ENCODE results near the gene RABGAP1L. TPM values are rescaled to one million over a fixed set of nuclear protein-coding genes. Genes with fewer than 3 reads are reported as not detected.
A peak's percentile ranks its signal among the peaks of the same experiment; 100 is the strongest.

The RABGAP1L gene
- total RNA-seq, 4 donors from 2014 or later = 170 to 282 (median 182) TPM

DNA sequence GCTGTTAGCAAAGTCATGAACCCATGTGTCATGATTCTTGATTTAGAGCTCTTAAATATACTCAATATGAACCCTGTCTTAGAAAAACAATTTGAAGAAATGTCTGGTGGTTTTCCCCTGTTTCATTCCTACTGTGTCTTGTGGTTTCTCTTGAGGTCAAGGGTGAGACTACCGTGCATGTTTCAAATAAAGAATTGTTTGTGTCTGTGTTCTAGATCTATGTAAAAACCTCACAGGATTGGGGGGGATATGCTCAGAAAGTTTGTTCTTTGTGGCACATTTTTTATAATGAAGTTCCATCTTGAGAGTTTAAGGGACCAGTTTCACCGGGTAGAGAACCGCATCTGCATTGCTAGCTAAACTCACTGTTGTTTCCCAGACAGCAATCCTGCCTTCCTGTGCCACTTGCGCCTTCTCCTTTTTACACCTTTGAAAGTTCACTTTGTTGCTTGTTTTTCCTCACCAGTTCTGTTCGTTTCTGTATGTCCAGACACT lies 809.5 kb downstream of the RABGAP1L start:
- Histone ChIP-seq H3K4me1 (peaks cover 0 to 31% (median 16%) of the 10 kb centered on the region in 4 donors), H3K9me3 (no peaks in the 10 kb centered on the region), H3K27ac (peak overlapping the region; percentile 65 to 73 (median 70)), H3K36me3 (no peaks in the 10 kb centered on the region), H3K27me3 (no peaks in the 10 kb centered on the region), H3K4me3 (no peak overlapping the region)
- TF ChIP-seq, protein P1, sequence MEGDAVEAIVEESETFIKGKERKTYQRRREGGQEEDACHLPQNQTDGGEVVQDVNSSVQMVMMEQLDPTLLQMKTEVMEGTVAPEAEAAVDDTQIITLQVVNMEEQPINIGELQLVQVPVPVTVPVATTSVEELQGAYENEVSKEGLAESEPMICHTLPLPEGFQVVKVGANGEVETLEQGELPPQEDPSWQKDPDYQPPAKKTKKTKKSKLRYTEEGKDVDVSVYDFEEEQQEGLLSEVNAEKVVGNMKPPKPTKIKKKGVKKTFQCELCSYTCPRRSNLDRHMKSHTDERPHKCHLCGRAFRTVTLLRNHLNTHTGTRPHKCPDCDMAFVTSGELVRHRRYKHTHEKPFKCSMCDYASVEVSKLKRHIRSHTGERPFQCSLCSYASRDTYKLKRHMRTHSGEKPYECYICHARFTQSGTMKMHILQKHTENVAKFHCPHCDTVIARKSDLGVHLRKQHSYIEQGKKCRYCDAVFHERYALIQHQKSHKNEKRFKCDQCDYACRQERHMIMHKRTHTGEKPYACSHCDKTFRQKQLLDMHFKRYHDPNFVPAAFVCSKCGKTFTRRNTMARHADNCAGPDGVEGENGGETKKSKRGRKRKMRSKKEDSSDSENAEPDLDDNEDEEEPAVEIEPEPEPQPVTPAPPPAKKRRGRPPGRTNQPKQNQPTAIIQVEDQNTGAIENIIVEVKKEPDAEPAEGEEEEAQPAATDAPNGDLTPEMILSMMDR (IDR thresholded peaks at IDR 0.05) = no peak
- TF ChIP-seq POLR2A (IDR thresholded peaks at IDR 0.05) = no peak
- DNase-seq = no peak

DNA sequence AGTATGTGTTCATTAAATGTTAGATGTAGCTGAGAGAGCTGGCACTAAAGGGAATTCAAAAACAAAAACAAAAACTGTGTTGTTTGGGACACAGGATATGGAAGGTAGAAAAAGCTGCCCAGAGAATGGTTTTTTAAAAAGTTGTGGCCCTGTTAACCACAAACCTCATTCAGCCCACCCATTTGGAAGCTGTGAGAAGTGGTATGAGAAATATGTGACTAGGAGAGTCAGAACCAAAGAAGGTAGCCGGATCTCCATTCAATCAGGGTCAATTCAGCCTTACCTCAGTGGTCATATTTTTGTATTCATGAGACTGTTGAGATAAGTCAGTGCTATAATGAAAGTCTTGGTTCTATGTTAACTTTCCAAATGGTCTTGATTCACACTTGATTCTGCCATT lies 810.7 kb downstream of the RABGAP1L start:
- no peaks in the 10 kb centered on the region for H3K27me3 ChIP-seq
- H3K4me1 ChIP-seq = peaks cover 0 to 26% (median 9%) of the 10 kb centered on the region in 4 donors

DNA sequence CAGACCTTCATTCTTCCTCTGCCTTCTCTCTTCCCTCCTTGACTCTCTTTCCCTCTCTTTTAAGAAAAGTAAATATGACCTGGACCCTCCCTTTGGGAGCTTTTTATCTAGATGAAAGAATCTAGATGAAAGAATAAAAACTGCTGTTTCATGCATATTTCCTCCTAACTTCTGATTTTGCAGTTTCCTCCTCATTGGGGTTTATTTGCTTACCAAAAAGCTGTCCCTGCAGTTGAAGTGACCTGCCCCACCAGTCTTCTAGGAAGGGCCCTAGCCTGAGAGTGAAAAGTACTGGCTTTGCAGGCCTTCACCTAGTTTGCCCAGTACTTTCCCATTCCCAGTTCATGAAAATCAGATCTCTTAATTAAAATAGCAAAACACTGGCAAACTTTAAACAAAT lies 812.1 kb downstream of the RABGAP1L start:
- Histone ChIP-seq H3K36me3 (peaks cover 0 to 9% (median 0%) of the 10 kb centered on the region in 3 donors), H3K4me1 (peaks cover 0 to 13% (median 1%) of the 10 kb centered on the region in 4 donors), H3K27ac (peak overlapping the region in 2 of 4 donors; percentile 2 to 53), H3K4me3 (no peak overlapping the region), H3K9me3 (no peaks in the 10 kb centered on the region), H3K27me3 (no peaks in the 10 kb centered on the region)
- DNase-seq = no peak
- TF ChIP-seq, protein P1 (IDR thresholded peaks at IDR 0.05) = no peak
- TF ChIP-seq POLR2A (IDR thresholded peaks at IDR 0.05) = no peak

More for the DNA sequence above, 810.7 kb downstream of the RABGAP1L start:
- TF ChIP-seq, protein P1 (IDR thresholded peaks at IDR 0.05) = no peak
- TF ChIP-seq POLR2A (IDR thresholded peaks at IDR 0.05) = no peak
- no peaks in the 10 kb centered on the region for H3K9me3 ChIP-seq
- no peak for DNase-seq
- H3K4me3 ChIP-seq = no peak overlapping the region
- H3K36me3 ChIP-seq = peaks cover 0 to 8% (median 0%) of the 10 kb centered on the region in 3 donors
- peak overlapping the region in 3 of 4 donors; percentile 65 to 73 (median 69) for H3K27ac ChIP-seq

DNA sequence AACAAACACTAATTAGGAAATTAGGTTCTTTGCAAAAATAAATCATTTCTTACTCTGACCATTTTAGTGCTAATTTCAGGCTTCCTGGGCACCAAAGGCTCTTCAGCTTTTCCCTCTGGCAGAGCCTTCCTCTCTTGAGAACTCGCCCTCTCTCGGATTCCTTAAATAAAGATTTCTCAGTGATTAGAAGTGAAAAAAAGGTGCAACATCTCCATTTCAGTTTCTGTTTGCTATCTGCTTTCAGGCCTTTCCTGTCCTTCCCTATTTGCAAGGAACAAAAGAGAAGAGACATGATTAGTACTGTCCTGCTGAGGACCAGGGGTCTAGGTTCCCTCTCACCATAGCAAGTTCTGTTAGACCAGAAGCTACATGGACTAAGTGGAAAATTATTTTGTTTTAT lies 812.6 kb downstream of the RABGAP1L start:
- no peak for TF ChIP-seq POLR2A (IDR thresholded peaks at IDR 0.05)
- Histone ChIP-seq H3K27ac (peak overlapping the region in 2 of 4 donors; percentile 2 to 53), H3K36me3 (peaks cover 0 to 11% (median 0%) of the 10 kb centered on the region in 3 donors), H3K4me1 (peaks cover 0 to 12% (median under 1%) of the 10 kb centered on the region in 4 donors), H3K9me3 (no peaks in the 10 kb centered on the region), H3K27me3 (no peaks in the 10 kb centered on the region), H3K4me3 (no peak overlapping the region)
- DNase-seq = no peak

DNA sequence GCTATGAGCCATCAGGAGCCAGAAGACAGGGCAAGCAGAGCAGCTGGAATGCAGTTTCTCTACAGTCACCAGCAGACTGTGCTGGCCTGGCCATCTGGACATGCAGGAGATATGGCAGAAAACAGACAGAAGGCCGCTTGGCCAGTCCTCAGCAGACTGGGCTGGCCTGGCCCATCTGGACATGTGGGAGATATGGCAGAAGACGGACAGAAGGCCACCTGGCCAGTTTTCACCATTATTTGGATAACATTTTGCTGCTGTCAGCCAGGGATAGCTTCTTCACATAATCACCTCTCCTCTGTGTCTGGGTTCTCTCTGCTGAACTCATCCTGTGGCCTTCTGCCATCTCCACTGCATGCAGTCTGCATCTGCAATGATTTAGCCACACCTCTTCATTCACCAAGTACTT lies 815.4 kb downstream of the RABGAP1L start:
- H3K27me3 ChIP-seq = no peaks in the 10 kb centered on the region
- peaks cover 0 to 31% (median 0%) of the 10 kb centered on the region in 3 donors for H3K36me3 ChIP-seq
- H3K4me3 ChIP-seq = no peak overlapping the region
- DNase-seq = no peak
- peaks cover 0 to 5% (median 2%) of the 10 kb centered on the region in 4 donors for H3K4me1 ChIP-seq
- no peak overlapping the region for H3K27ac ChIP-seq
- no peaks in the 10 kb centered on the region for H3K9me3 ChIP-seq
- no peak for TF ChIP-seq POLR2A (IDR thresholded peaks at IDR 0.05)

DNA sequence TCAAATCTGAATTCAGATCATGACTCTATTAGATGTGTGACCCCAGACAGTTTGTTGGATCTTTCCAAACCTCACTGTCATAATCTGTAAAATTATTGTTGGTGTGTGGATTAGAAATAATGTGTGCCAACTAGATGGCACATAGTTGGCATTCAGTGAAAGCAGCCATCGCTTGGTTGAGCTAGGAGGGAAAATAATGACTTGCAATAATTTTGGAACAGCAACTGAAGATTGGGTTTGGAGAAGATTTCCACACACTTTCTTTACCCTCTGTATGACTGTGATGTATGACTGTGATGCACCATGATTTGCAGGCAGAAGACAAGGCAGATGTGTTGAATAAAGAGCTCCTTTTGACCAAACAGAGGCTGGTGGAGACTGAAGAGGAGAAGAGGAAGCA lies 816.4 kb downstream of the RABGAP1L start:
- Histone ChIP-seq H3K9me3 (no peaks in the 10 kb centered on the region), H3K27me3 (no peaks in the 10 kb centered on the region), H3K4me3 (no peak overlapping the region), H3K27ac (no peak overlapping the region), H3K4me1 (peaks cover 0 to 5% (median 2%) of the 10 kb centered on the region in 4 donors), H3K36me3 (peaks cover 0 to 36% (median 0%) of the 10 kb centered on the region in 3 donors)
- DNase-seq = no peak
- no peak for TF ChIP-seq POLR2A (IDR thresholded peaks at IDR 0.05)
- TF ChIP-seq, protein P1 (IDR thresholded peaks at IDR 0.05) = no peak

Measured in Peyer's patch (tissue), 4 donors.